Effector memory CD4-positive, alpha-beta T cell (primary cell): ENCODE measurements around the gene NOX3.

Experiments used
- DNase-seq, 3 donors: peaks; one replicate each; pipeline ENCODE4 v3.0.0-alpha.2; 2020
- H3K27ac ChIP-seq: 2 replicates; pipeline ENCODE4 v1.7.0; 2013; ENCODE audit warnings: mild to moderate bottlenecking, low read length, moderate library complexity; ENCODE audit not compliant: insufficient read depth, poor library complexity, severe bottlenecking
- H3K27me3 ChIP-seq: replicated peaks from 2 replicates; pipeline ENCODE4 v1.7.0; 2013; ENCODE audit warnings: mild to moderate bottlenecking, low read length; ENCODE audit not compliant: insufficient read depth, control insufficient read depth, poor library complexity, severe bottlenecking
- H3K36me3 ChIP-seq: 2 replicates; pipeline ENCODE4 v1.7.0; 2013; ENCODE audit warnings: mild to moderate bottlenecking, low read length, moderate library complexity; ENCODE audit not compliant: control insufficient read depth, insufficient read depth
- H3K4me1 ChIP-seq: 2 replicates; pipeline ENCODE4 v1.7.0; 2013; ENCODE audit warnings: low read length, mild to moderate bottlenecking; ENCODE audit not compliant: control insufficient read depth, insufficient read depth, poor library complexity, severe bottlenecking
- H3K4me3 ChIP-seq: 2 replicates; pipeline ENCODE4 v1.7.0; 2013; ENCODE audit warnings: low read length, low read depth, mild to moderate bottlenecking; ENCODE audit not compliant: insufficient read depth, poor library complexity, severe bottlenecking
- H3K9me3 ChIP-seq: 2 replicates; pipeline ENCODE4 v1.7.0; 2013; ENCODE audit warnings: mild to moderate bottlenecking, low read length, moderate library complexity; ENCODE audit not compliant: control insufficient read depth

The NOX3 gene

GRCh38 chr6:155404937-155405336 is 50.7 kb downstream of the NOX3 start:
- H3K4me1 ChIP-seq, result no peaks in the 10 kb centered on the region
- H3K9me3 ChIP-seq, result no peaks in the 10 kb centered on the region
- no peak for DNase-seq
- H3K27ac ChIP-seq, result no peak overlapping the region
- no peaks in the 10 kb centered on the region for H3K27me3 ChIP-seq
- H3K4me3 ChIP-seq, result no peak overlapping the region
- H3K36me3 ChIP-seq, result no peaks in the 10 kb centered on the region

- no peaks in the 10 kb centered on the region for H3K9me3 ChIP-seq
- no peak overlapping the region for H3K27ac ChIP-seq
Observed at GRCh38 chr6:155402656-155403304, 52.9 kb downstream of the NOX3 start.

GRCh38 chr6:155400654-155400965 is 55.0 kb downstream of the NOX3 start:
- no peak overlapping the region for H3K27ac ChIP-seq
- no peaks in the 10 kb centered on the region for H3K9me3 ChIP-seq
- H3K36me3 ChIP-seq, result no peaks in the 10 kb centered on the region
- H3K27me3 ChIP-seq, result no peaks in the 10 kb centered on the region
- no peak overlapping the region for H3K4me3 ChIP-seq
- no peak for DNase-seq
- H3K4me1 ChIP-seq, result no peaks in the 10 kb centered on the region

More at GRCh38 chr6:155402656-155403304, 52.9 kb downstream of the NOX3 start:
- no peaks in the 10 kb centered on the region for H3K4me1 ChIP-seq
- H3K27me3 ChIP-seq, result no peaks in the 10 kb centered on the region
- DNase-seq, result no peak
- H3K36me3 ChIP-seq, result no peaks in the 10 kb centered on the region
- H3K4me3 ChIP-seq, result no peak overlapping the region

GRCh38 chr6:155399745-155400653 is 55.6 kb downstream of the NOX3 start:
- Histone ChIP-seq H3K4me1 (no peaks in the 10 kb centered on the region), H3K9me3 (no peaks in the 10 kb centered on the region), H3K4me3 (no peak overlapping the region), H3K36me3 (no peaks in the 10 kb centered on the region), H3K27me3 (no peaks in the 10 kb centered on the region), H3K27ac (no peak overlapping the region)
- DNase-seq, result no peak

- Histone ChIP-seq H3K9me3 (no peaks in the 10 kb centered on the region), H3K4me3 (no peak overlapping the region), H3K27ac (no peak overlapping the region), H3K27me3 (no peaks in the 10 kb centered on the region), H3K36me3 (no peaks in the 10 kb centered on the region), H3K4me1 (no peaks in the 10 kb centered on the region)
- no peak for DNase-seq
Observed at GRCh38 chr6:155399062-155399744, 56.4 kb downstream of the NOX3 start.

GRCh38 chr6:155398701-155399061 is 57.0 kb downstream of the NOX3 start:
- no peaks in the 10 kb centered on the region for H3K36me3 ChIP-seq
- no peak overlapping the region for H3K27ac ChIP-seq
- H3K9me3 ChIP-seq, result no peaks in the 10 kb centered on the region
- H3K4me1 ChIP-seq, result no peaks in the 10 kb centered on the region
- DNase-seq, result no peak
- H3K4me3 ChIP-seq, result no peak overlapping the region
- no peaks in the 10 kb centered on the region for H3K27me3 ChIP-seq

- Histone ChIP-seq H3K27ac (no peak overlapping the region), H3K36me3 (no peaks in the 10 kb centered on the region), H3K4me1 (no peaks in the 10 kb centered on the region), H3K27me3 (no peaks in the 10 kb centered on the region), H3K4me3 (no peak overlapping the region), H3K9me3 (no peaks in the 10 kb centered on the region)
- no peak for DNase-seq
Observed at GRCh38 chr6:155398221-155398620, 57.4 kb downstream of the NOX3 start.

- Histone ChIP-seq H3K4me1 (no peaks in the 10 kb centered on the region), H3K4me3 (no peak overlapping the region), H3K27ac (no peak overlapping the region), H3K27me3 (no peaks in the 10 kb centered on the region), H3K36me3 (no peaks in the 10 kb centered on the region), H3K9me3 (no peaks in the 10 kb centered on the region)
- no peak for DNase-seq
Observed at GRCh38 chr6:155397172-155397705, 58.4 kb downstream of the NOX3 start.

GRCh38 chr6:155396605-155397004 is 59.0 kb downstream of the NOX3 start:
- no peak overlapping the region for H3K27ac ChIP-seq
- no peak overlapping the region for H3K4me3 ChIP-seq
- no peaks in the 10 kb centered on the region for H3K9me3 ChIP-seq
- H3K4me1 ChIP-seq, result no peaks in the 10 kb centered on the region
- H3K27me3 ChIP-seq, result no peaks in the 10 kb centered on the region
- no peak for DNase-seq
- no peaks in the 10 kb centered on the region for H3K36me3 ChIP-seq

GRCh38 chr6:155395339-155395738 is 60.3 kb downstream of the NOX3 start:
- no peaks in the 10 kb centered on the region for H3K27me3 ChIP-seq
- no peak overlapping the region for H3K27ac ChIP-seq
- no peaks in the 10 kb centered on the region for H3K36me3 ChIP-seq
- no peak for DNase-seq
- no peaks in the 10 kb centered on the region for H3K9me3 ChIP-seq
- no peak overlapping the region for H3K4me3 ChIP-seq
- no peaks in the 10 kb centered on the region for H3K4me1 ChIP-seq
